GM12874 (cell line): Measurements from ENCODE around the gene SNUPN.

Source experiments
- CTCF ChIP-seq: IDR thresholded peaks from 2 replicates; pipeline ENCODE4 v1.5.1; 2011; ENCODE audit warnings: low read depth, mild to moderate bottlenecking, control low read depth, low read length, moderate library complexity; ENCODE audit not compliant: insufficient read depth

SNUPN gene

GRCh38 chr15:75639191-75639708 lies 13.7 kb upstream of the SNUPN start:
- TF ChIP-seq CTCF: no peak

GRCh38 chr15:75637245-75638009 lies 11.9 kb upstream of the SNUPN start:
- TF ChIP-seq CTCF: no peak

- no peak for TF ChIP-seq CTCF
Measured at GRCh38 chr15:75636026-75636425, 10.5 kb upstream of the SNUPN start.

- TF ChIP-seq CTCF: no peak
Measured at GRCh38 chr15:75631935-75632334, 6.4 kb upstream of the SNUPN start.

GRCh38 chr15:75622505-75622904 lies 3.0 kb downstream of the SNUPN start:
- TF ChIP-seq CTCF: no peak

GRCh38 chr15:75620841-75621391 lies 4.6 kb downstream of the SNUPN start:
- no peak for TF ChIP-seq CTCF

GRCh38 chr15:75620058-75620820 lies 5.3 kb downstream of the SNUPN start:
- TF ChIP-seq CTCF: no peak
